ENCODE results near the gene RBMS3.

DNA sequence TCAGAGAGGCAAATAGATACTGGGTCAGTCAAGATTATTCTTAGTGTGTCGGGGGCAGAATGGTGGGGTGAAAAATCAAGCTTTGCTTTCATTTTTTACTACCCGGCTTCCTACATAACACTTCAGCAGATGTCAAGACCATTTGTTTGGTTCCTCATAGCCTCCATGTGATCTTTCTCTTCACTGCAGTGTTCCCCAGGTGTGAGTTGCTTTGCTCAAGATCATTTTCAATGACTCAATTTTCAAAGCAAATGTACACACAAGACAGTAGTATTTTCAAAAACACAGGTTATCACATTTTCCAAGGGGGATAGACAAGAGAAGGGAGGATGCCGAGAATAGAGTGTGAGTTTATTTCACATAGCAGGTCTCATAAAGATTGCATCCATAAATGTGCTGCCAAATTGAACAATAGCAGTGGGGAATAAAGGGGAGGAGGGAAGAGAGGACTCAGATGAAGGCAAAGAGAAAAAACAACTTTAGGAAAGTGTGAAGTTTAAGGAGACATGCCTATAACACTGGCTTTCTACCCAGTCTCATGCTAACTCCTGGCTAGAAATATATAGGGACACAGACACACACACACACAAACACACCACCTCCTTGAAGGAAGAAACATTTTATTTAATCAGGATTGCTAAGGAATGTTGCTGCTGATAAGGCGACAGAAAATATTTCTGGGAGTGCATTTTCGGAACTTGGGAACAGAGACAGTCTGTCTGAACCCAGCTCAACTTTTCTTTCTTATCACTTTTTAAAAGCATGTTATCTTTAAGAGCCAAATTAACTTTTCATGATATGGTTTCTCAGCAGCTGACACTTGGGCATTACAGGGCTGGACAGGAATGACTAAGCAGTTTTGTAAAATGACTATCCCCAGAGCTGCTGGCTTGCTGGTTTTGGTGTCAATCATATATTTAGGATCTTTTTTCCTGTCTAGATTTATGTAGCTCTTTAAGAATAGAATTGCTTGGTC lies 402.4 kb downstream of the RBMS3 start:
- TF ChIP-seq JUND (IDR thresholded peaks at IDR 0.05; ENCODE audit: low read length) (no peak), POLR2AphosphoS5 (IDR thresholded peaks at IDR 0.05; ENCODE audit: low read depth, low read length) (no peak), ZNF274 (IDR thresholded peaks at IDR 0.05; ENCODE audit: borderline replicate concordance, extremely low read depth, low read length) (no peak), MAX (IDR thresholded peaks at IDR 0.05) (no peak), TAF1 (IDR thresholded peaks at IDR 0.05; ENCODE audit: low read depth, low read length) (no peak), SIX5 (IDR thresholded peaks at IDR 0.05; ENCODE audit: low read depth, low read length) (no peak), EP300 (IDR thresholded peaks at IDR 0.05; ENCODE audit: borderline replicate concordance in 1 of 2, low read depth in 2 of 2, low read length in 2 of 2) (no peak), SP4 (IDR thresholded peaks at IDR 0.05; ENCODE audit: low read length) (no peak), CREB1 (IDR thresholded peaks at IDR 0.05) (no peak), RAD21 (IDR thresholded peaks at IDR 0.05 in 1 of 2, conservative IDR thresholded peaks at IDR 0.05 in 1 of 2; ENCODE audit: low read depth in 2 of 2, low read length in 2 of 2) (no peak)
- TF ChIP-seq, protein P1, sequence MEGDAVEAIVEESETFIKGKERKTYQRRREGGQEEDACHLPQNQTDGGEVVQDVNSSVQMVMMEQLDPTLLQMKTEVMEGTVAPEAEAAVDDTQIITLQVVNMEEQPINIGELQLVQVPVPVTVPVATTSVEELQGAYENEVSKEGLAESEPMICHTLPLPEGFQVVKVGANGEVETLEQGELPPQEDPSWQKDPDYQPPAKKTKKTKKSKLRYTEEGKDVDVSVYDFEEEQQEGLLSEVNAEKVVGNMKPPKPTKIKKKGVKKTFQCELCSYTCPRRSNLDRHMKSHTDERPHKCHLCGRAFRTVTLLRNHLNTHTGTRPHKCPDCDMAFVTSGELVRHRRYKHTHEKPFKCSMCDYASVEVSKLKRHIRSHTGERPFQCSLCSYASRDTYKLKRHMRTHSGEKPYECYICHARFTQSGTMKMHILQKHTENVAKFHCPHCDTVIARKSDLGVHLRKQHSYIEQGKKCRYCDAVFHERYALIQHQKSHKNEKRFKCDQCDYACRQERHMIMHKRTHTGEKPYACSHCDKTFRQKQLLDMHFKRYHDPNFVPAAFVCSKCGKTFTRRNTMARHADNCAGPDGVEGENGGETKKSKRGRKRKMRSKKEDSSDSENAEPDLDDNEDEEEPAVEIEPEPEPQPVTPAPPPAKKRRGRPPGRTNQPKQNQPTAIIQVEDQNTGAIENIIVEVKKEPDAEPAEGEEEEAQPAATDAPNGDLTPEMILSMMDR (IDR thresholded peaks at IDR 0.05; ENCODE audit: control extremely low read depth in 1 of 3, insufficient read depth in 1 of 3, low read depth in 1 of 3, low read length in 3 of 3), result no peak
